Vagina (tissue), 2 donors: ENCODE data around the gene SLC9A6. TPM values are rescaled to one million over a fixed set of nuclear protein-coding genes. Genes with fewer than 3 reads are reported as not detected.

Experiments used
- DNase-seq, 2 donors: peaks; one replicate each; pipeline ENCODE4 v3.0.0-alpha.2; 2017; ENCODE audit errors: extremely low spot score in 2 of 2
- H3K27ac ChIP-seq: fragments of 200-600 bp; sonication (generic); one replicate; pipeline ENCODE4 v1.5.1; 2019
- H3K27me3 ChIP-seq: fragments of 200-600 bp; sonication (generic); one replicate; pipeline ENCODE4 v1.5.1; 2019
- H3K36me3 ChIP-seq, 2 donors: fragments of 200-600 bp; sonication (generic); one replicate each; pipeline ENCODE4 v1.5.1; 2017 to 2019
- H3K4me1 ChIP-seq: fragments of 200-600 bp; sonication (generic); one replicate; pipeline ENCODE4 v1.5.1; 2019
- H3K4me3 ChIP-seq, 2 donors: fragments of 200-600 bp; sonication (generic); 1 replicate in 1 of 2; 2 replicates in 1 of 2; pipeline ENCODE4 v1.5.1; 2016 to 2019
- H3K9me3 ChIP-seq: fragments of 200-600 bp; sonication (generic); one replicate; pipeline ENCODE4 v1.5.1; 2019
- CTCF ChIP-seq, 3 experiments: fragments of 450-650 bp in 2 of 3; fragments of 200-600 bp in 1 of 3; sonication (generic) in 1 of 3; IDR thresholded peaks; one replicate each; pipeline ENCODE4 v1.5.1; 2017 to 2019; ENCODE audit warnings: antibody characterized with exemption in 3 of 3, mild to moderate bottlenecking in 2 of 3, moderate library complexity in 2 of 3
- POLR2A ChIP-seq, 2 donors: fragments of 450-650 bp; IDR thresholded peaks; one replicate each; pipeline ENCODE4 v1.6.1; 2017; ENCODE audit warnings: antibody characterized with exemption in 2 of 2, mild to moderate bottlenecking in 2 of 2, moderate library complexity in 2 of 2
- POLR2AphosphoS5 ChIP-seq, 2 donors: sonication (generic); formaldehyde crosslinking; IDR thresholded peaks; one replicate each; pipeline ENCODE4 v1.9.0; 2017; ENCODE audit warnings: antibody characterized with exemption in 2 of 2, mild to moderate bottlenecking in 2 of 2, low read depth in 1 of 2; ENCODE audit not compliant: insufficient read depth in 1 of 2
- intact Hi-C: fragments of 100-400 bp; cut with DNase I; formaldehyde crosslinking; loops from one replicate; pipeline ENCODE4 v1.15.1; 2023
- total RNA-seq: library from RNA; depleted of rRNA; stranded (reverse); fragments of >200 nt; gene quantifications from one replicate; pipeline ENCODE4 v1.2.3, GENCODE V29; 2016

SLC9A6 gene
- total RNA-seq = 12.8 TPM

DNA sequence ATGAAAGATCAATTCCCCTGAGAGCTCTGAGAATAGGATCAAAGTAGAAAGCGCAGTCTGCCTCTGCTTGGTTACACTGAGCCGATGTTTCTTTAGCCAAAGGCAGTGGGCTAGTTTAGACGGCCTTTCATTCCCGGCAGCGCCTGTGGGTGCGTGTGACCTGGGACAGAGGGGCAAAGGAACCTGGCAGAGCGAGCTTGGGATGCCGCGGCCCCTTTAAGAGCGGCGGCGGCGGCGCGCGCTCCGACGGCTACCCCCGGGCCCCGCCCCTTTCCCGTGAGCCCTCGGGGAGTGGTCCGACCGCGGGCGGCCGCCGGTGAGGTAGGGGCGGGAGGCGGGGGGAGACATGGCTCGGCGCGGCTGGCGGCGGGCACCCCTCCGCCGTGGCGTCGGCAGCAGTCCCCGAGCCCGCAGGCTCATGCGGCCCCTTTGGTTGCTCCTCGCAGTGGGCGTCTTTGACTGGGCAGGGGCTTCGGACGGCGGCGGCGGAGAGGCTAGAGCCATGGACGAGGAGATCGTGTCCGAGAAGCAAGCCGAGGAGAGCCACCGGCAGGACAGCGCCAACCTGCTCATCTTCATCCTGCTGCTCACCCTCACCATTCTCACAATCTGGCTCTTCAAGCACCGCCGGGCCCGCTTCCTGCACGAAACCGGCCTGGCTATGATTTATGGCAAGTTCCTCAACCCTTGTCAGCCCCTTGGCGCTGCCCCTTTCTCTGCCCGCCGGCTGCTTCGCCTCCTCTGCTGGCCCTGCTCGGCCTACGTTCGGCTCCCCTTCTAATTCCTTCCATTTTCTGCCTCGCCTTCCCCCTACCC lies at the start of gene SLC9A6:
SLC9A6 (plus strand) TSS at position 279 of the 816 bp plus-strand sequence; CDS start at position 503, 224 bp downstream.
- no peaks in the 10 kb centered on the region for H3K27me3 ChIP-seq
- H3K4me1 ChIP-seq = peaks cover 10% of the 10 kb centered on the region
- TF ChIP-seq CTCF (IDR thresholded peaks at IDR 0.05) (no peak), POLR2A (IDR thresholded peaks at IDR 0.05) (peak in 1 of 2 donors; percentile 24), POLR2AphosphoS5 (IDR thresholded peaks at IDR 0.05; ENCODE audit: insufficient read depth in 1 of 2, low read depth in 1 of 2) (peak in 1 of 2 donors; percentile 30)
- H3K36me3 ChIP-seq = no peaks in the 10 kb centered on the region
- intact Hi-C loops = no loop called here
- peak within 1 kb of the TSS; percentile 55 to 60 for H3K4me3 ChIP-seq
- peak within 1 kb of the TSS; percentile 81 for H3K27ac ChIP-seq
- no peaks in the 10 kb centered on the region for H3K9me3 ChIP-seq
- no peak for DNase-seq

DNA sequence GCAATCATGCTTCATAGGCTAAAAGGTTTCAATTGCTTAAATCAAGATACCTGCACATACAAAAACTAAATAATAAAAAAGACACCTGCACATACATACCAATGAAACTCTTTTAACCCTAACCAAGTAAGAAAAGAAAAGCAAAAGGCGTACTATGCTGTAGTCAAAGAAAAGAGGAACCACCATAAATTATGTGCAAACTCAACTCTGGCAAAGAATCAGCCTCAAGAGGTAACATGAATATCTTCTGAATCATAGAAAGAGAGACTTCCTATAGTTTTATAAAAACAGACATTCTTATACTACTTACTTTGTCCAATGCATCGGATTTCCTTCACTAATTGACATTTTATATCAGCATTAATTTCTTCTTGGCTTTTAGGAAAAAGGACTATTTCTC lies 40.7 kb upstream of the SLC9A6 start:
- H3K27me3 ChIP-seq = no peaks in the 10 kb centered on the region
- H3K9me3 ChIP-seq = no peaks in the 10 kb centered on the region
- no peaks in the 10 kb centered on the region for H3K4me1 ChIP-seq
- TF ChIP-seq CTCF (IDR thresholded peaks at IDR 0.05) (no peak), POLR2A (IDR thresholded peaks at IDR 0.05) (no peak), POLR2AphosphoS5 (IDR thresholded peaks at IDR 0.05; ENCODE audit: insufficient read depth in 1 of 2, low read depth in 1 of 2) (no peak)
- DNase-seq = no peak
- H3K36me3 ChIP-seq = no peaks in the 10 kb centered on the region
- no peak overlapping the region for H3K27ac ChIP-seq
- intact Hi-C loops = no loop called here
- no peak overlapping the region for H3K4me3 ChIP-seq

DNA sequence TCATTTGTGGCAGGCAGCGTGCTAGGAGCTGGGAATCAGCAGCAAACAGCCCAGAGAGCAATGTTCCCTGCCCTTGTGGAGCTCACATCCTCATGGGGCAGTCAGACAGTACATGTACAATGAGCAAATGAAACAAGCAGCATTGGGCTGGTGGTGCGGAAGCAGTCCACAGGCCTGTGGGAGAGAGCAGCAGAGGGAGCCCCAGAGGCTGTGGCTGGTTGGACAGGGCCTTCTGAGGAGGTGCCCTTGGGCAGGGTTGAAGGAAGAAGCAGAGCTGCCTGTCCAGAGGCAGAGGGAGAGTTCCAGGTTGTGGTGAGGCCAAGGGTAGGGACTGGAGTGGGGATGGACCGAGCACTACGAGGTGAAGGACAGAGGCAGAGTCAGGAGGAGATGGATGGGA lies 33.9 kb upstream of the SLC9A6 start:
- intact Hi-C loops = no loop called here
- no peak for TF ChIP-seq POLR2A (IDR thresholded peaks at IDR 0.05)
- Histone ChIP-seq H3K4me3 (no peak overlapping the region), H3K27me3 (no peaks in the 10 kb centered on the region), H3K36me3 (no peaks in the 10 kb centered on the region), H3K9me3 (no peaks in the 10 kb centered on the region), H3K27ac (no peak overlapping the region), H3K4me1 (no peaks in the 10 kb centered on the region)
- DNase-seq = no peak

DNA sequence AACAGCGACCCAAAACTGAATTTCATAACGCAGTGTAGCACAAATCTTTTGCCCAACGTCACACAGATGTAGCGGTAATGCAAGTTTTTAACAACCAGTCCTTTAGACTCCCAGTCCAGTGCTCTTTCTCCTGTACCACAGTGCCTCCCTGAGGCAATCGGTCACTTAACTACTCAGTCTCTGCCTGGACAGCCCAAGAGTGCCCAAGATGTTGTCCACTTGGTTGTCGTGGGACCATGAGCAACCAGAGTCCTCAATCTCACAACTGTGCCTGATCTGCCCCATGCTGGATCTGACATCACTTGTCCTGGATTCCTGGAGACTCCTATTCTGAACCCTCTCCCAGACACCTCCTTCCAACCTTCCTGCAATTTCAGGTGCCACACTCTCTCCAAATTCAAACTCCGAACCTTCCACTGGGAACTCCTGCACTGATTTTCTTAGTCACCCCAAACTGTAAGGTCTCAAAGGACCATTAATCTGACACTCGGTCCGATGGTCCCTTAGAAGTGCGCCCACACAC lies 12.1 kb upstream of the SLC9A6 start:
- no peaks in the 10 kb centered on the region for H3K9me3 ChIP-seq
- H3K27me3 ChIP-seq = no peaks in the 10 kb centered on the region
- H3K4me3 ChIP-seq = peak overlapping the region; percentile 52 to 59
- peak overlapping the region; percentile 80 for H3K27ac ChIP-seq
- DNase-seq = no peak
- TF ChIP-seq CTCF (IDR thresholded peaks at IDR 0.05) = no peak
- no peak for TF ChIP-seq POLR2A (IDR thresholded peaks at IDR 0.05)
- TF ChIP-seq POLR2AphosphoS5 (IDR thresholded peaks at IDR 0.05; ENCODE audit: insufficient read depth in 1 of 2, low read depth in 1 of 2) = no peak
- intact Hi-C loops = no loop called here
- peaks cover 12% of the 10 kb centered on the region for H3K4me1 ChIP-seq
- no peaks in the 10 kb centered on the region for H3K36me3 ChIP-seq

DNA sequence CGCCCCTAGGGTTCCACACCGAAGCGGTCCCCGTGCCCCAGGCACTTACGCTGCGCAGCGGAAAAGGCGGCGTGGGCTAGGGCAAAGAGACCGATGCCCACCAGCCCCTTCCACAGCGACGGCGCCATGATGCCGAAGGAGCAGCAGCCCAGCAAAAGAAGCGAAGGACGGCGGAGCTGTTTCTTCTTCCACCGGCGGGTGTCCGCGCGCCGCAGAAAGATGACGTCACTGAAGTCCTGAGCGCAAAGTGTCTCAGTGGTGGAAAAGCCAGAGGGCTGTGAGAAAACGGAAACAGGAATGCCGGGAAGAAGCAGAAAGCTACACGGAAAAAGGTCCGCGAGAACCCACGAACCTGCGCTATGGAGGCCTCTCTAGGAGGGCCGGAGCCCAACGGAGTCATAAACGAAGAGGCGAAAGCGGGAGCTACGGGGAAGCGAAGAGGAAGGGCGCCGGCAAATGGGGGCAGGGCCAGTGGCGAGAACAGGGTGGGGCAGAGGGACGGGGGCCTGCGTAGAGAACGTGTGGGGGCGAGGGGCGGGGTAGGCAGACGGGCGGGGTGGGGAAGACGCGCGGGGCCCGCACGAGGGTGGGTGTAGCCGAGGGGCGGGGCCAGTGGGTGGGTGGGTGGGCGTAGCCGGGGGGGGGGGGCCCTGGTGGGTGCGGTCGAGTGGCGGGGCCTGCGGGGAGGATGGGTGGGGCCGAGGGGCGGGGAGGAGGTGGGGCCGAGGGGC lies 11.5 kb upstream of the SLC9A6 start, which contains the start of gene MMGT1:
MMGT1 (minus strand) TSS at position 441 of the 731 bp plus-strand sequence; CDS start at position 128, 313 bp downstream.
- intact Hi-C loops = no loop called here
- peaks cover 12% of the 10 kb centered on the region for H3K4me1 ChIP-seq
- H3K36me3 ChIP-seq = no peaks in the 10 kb centered on the region
- peak within 1 kb of the TSS; percentile 52 to 59 for H3K4me3 ChIP-seq
- H3K27ac ChIP-seq = peak within 1 kb of the TSS; percentile 80
- H3K27me3 ChIP-seq = no peaks in the 10 kb centered on the region
- TF ChIP-seq CTCF (IDR thresholded peaks at IDR 0.05) (peak in 1 of 3 experiments; percentile 23), POLR2A (IDR thresholded peaks at IDR 0.05) (peak in 1 of 2 donors; percentile 26), POLR2AphosphoS5 (IDR thresholded peaks at IDR 0.05; ENCODE audit: insufficient read depth in 1 of 2, low read depth in 1 of 2) (peak; percentile 28 to 75)
- DNase-seq = no peak
- H3K9me3 ChIP-seq = no peaks in the 10 kb centered on the region
